HG03108 (cell line): Measurements from ENCODE around the gene ZNF791.
"Not testable (repeated sequence)": the region's sequence is repeated elsewhere in the genome, so short reads cannot be mapped to it uniquely, and the experiment has no call there.

Source experiments
- ATAC-seq: cut with Tn5 transposase; IDR thresholded peaks from one replicate; pipeline ENCODE4 v1.9.1; 2021; ENCODE audit warnings: moderate library complexity; ENCODE audit not compliant: unreplicated experiment

ZNF791 gene

DNA sequence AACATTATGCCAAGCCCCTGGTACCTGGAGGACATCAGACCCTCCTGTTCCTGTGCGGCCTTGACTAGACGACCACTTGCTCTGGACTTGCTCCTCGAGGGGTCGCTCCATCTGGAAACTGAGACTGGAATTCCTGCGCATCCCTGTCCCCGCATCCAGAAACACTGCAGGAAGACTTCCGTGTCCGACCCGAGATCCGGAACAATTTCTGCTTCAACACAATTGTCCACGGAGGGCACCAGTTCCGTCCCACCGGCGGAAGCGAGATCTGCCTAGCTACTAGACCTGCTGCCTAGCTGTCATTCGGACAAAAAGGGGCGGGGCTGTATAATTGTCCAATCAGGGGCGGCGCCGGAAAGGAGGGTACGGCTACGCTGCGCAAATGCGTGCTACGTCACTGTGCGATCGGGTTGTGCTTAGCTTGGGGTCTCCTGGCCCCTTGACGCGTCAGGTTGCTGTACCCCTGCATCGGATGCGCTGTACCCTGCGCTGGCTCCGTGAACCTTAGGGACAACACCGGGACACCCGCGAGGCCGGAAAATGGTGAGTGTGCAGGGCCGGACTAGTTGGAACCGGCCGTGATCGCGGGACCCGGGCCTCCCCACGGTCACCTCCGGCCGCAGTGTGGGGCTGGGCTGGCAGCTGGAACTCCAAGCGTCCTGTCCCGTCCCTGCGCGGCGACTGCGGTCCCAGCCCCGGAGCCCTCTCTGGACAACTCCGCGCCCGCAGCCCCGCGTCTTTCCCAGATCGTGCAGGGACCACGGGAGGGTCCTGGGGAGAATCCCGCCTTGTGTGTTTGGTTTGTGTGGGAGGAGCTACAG lies at the start of gene ZNF791, which contains the start of gene ZNF490:
Gene ZNF791, plus strand, starts transcription at position 381 of the 821 bp plus-strand sequence. Its CDS starts 160 bp downstream, at position 541.
Gene ZNF490, minus strand, starts transcription at position 274 of the 821 bp plus-strand sequence. Its CDS starts 133 bp downstream, at position 141.
- ATAC-seq, result peak; percentile 70

DNA sequence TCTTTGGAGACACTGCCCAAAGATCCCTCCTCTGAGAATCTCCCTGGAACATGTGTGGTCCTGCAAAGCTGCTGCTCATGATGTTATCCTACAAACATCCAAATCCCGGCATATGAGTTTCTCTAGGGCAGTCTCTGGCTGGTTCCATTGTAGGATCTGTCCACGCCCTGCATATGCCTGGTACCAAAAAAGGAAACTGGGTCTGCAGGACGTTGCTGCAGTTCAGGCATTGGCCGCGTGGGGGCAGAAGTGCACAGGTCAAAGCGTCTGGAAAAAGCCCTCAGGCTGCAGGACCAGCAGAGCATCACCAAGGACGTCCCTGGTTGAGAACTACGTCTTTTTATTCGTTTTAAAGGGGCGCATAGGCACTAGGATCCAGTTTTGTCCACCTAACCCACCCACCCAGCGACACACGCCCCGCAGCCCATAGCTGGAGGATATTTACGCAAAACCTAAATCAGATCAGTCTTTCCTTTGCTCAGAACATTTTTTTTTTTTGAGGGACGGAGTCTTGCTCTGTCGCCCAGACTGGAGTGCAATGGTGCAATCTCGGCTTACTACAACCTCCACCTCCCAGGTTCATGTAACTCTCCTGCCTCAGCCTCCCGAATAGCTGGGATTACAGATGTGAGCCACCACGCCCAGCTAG lies 46.6 kb upstream of the ZNF791 start:
- no peak for ATAC-seq

DNA sequence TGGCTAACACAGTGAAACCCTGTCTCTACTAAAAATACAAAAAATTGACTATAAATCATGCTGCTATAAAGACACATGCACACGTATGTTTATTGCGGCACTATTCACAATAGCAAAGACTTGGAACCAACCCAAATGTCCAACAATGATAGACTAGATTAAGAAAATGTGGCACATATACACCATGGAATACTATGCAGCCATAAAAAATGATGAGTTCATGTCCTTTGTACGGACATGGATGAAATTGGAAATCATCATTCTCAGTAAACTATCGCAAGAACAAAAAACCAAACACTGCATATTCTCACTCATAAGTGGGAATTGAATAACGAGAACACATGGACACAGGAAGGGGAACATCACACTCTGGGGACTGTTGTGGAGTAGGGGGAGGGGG lies 44.3 kb upstream of the ZNF791 start:
- not testable (repeated sequence) for ATAC-seq

- ATAC-seq, result no peak
Observed at GRCh38 chr19:12567951-12568350, 42.8 kb upstream of the ZNF791 start.

GRCh38 chr19:12574036-12574435 lies 36.7 kb upstream of the ZNF791 start:
- ATAC-seq, result no peak

GRCh38 chr19:12578641-12579040 lies 32.1 kb upstream of the ZNF791 start:
- no peak for ATAC-seq

DNA sequence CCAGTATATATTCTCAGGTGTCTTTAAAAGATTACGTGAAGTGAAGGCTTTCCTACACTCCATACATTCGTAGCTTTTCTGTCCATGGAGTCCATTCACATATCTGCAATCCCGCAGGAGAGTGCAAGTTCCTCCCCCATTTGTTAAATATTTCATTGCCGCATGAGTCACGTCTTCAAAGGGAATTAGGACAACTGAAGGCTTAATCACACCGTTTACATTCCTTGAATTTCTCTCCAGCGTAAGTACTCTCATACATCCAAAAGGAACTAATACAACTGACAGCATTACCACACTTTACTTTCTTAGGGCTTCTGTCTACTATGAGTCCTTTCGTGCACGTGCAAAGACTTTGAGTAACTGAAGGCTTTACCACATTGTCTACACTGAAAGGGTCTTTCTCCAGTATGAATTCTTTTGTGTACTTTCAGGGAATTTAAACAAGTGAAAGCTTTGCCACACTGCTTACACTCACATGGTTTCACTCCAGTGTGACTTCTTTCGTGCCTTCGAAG lies 30.5 kb upstream of the ZNF791 start:
- no peak for ATAC-seq

- no peak for ATAC-seq
Observed at GRCh38 chr19:12581100-12581499, 29.6 kb upstream of the ZNF791 start.

DNA sequence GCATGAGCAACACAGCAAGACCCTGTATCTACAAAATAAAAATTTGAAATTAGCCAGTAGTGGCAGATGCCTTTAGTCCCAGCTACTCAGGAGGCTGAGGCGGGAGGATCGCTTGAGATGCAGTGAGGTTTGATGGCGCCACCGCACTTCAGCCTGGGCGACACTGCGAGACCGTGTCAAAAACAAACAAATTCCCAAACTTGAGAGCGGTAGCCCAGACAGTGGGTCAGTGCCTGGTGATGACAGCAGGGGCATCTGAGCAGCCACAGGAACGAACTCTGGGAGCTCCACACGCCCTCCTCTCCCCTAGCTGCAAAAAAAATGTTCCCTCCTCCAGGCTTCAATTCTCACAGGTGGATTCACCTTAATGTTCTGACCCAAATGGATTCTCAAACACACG lies 14.2 kb upstream of the ZNF791 start:
- ATAC-seq, result no peak

DNA sequence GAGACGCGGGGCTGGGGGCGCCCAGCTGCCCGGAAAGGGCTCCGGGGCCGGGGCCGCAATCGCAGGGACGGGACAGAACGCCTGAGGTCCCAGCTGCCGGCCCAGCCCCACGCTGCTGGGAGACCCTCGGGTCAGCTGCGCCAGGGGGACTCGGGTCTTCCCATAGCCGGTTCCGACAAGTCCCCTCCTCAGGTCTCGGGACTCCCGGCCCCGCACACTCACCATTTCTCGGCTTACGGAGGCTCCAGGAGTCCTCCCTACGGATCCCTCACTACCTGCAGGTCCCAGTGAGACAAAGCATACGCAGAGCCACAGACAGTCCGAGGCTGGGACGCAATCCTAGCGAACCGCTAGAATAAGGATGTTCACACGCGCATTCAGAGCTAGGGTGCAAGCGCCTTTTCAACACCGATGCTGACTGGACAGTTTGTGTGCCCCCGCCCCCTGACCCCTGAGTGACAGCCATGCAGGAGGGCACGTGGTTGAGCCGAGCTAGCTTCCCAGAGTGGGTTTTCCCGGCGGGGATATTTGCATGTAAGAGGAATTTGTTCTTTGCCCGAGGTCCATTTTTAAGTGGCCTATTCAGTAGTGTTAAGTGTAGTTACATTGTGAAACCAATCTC lies 13.7 kb upstream of the ZNF791 start:
- ATAC-seq, result no peak

DNA sequence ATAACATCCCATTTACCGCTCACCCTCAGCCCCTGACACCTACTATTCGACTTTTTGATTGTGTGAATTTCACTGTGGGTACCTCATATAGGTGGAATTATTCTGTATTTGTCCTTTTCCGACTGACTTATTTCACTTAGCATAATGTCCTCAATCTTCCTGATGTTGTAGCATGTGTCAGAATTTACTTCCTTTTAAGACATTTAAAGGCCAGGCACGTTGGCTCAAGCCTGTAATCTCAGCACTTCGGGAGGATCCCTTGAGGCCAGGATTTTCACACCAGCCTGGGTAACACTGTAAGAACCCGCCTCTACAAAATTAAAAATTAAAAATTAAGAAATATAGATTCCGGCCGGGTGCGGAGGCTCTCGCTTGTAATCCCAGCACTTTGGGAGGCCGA lies 13.1 kb upstream of the ZNF791 start:
- no peak for ATAC-seq

- peak; percentile 77 for ATAC-seq
Observed at GRCh38 chr19:12603714-12604113, 7.0 kb upstream of the ZNF791 start.

- ATAC-seq, result no peak
Observed at GRCh38 chr19:12606796-12607195, 3.9 kb upstream of the ZNF791 start.

- no peak for ATAC-seq
Observed at GRCh38 chr19:12607631-12608030, 3.1 kb upstream of the ZNF791 start.

DNA sequence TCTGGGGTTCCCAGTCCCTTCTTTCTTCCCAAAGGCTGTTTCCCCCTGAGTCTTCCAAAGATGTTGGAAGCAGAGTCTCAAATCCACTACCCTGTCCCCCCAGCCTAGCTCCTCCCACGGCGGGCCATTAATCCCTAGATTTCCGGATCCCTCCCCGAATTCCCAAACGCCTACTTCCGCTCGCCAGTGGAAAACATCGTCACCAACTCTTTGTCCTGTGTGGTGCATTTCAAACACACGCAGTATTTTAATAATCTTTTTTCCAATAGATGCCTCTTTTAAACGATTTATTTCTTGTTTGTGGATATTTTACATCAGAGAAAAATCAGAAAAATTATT lies 610 bp downstream of the ZNF791 start:
- no peak for ATAC-seq

DNA sequence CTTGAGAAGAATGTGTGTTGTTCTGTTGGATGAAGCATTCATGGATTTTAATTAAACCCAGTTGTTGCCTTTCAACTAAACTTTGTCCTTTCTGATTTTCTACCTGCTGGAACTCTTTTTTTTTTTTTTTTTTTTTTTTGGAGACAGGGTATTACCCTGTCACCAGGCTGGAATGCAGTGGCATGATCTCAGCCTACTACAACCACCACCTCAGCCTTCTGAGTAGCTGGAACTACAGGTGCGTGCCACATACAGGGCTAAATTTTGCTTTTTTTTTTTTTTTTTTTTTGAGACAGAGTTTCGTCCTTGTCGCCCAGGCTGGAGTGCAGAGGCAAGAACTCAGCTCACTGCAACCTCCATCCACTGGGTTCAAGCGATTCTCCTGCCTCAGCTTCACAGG lies 6.9 kb downstream of the ZNF791 start:
- no peak for ATAC-seq

- ATAC-seq, result not testable (repeated sequence)
Observed at GRCh38 chr19:12621253-12622024, 10.7 kb downstream of the ZNF791 start.

DNA sequence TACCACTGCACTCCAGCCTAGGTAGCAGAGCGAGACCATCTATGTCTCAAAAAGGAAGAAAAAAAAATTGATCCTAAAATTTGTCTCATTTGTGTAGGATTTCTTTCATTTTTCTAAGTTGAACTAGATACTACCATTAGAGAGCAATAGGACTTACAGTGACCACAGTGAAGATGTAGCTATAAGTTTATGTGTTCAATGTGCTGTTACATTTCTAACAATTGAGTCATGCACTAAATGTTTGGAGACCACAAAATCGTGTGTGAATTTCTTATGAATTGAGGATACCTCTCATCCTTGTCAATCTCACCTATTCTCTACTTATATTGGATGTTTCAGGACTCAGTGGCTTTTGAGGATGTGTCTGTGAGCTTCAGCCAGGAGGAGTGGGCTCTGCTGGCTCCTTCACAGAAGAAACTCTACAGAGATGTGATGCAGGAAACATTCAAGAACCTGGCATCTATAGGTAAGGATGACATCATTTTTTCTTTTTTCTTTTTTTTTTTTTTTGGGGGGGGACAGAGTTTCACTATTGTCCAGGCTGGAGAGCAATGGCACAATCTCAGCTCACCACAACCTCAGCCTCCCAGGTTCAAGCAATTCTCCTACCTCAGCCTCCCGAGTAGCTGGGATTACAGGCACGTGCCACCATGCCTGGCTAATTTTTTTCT lies 12.8 kb downstream of the ZNF791 start:
- no peak for ATAC-seq

GRCh38 chr19:12626958-12627357 lies 16.2 kb downstream of the ZNF791 start:
- no peak for ATAC-seq
